ENCODE data around the gene SERINC1.

GRCh38 chr6:122431780-122432179 lies 39.8 kb downstream of the SERINC1 start:
- TF ChIP-seq EZH2 (IDR thresholded peaks at IDR 0.05; ENCODE audit: borderline replicate concordance, low read depth, low read length, severe bottlenecking) (no peak), CTCF (IDR thresholded peaks at IDR 0.05; ENCODE audit: borderline replicate concordance, extremely low read depth, low read length, poor library complexity, severe bottlenecking) (no peak)
